ENCODE data around the gene ALDH1A3.
A peak's percentile ranks its signal among the peaks of the same experiment; 100 is the strongest.

Gene ALDH1A3

GRCh38 chr15:100902436-100903167, 23.0 kb downstream of the ALDH1A3 start:
- DNase-seq = peak; percentile 8

DNA sequence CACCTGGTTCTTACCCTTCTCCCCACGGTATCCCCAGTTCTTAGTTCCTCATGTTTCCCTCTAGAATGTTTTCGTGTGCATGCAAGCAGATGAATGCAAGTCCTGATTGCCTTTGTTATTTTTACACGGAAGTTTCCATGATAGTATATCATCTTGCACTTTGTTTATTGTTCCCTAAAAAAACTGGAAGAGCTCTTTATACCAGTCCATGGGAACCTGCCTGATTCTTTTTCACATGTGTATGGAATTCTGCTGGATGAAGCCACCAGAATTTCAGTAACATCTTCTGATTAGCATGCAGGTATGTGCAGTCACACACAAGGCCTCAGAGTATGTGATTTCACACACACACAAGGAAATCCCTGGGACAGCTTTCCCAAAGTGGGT, 23.5 kb downstream of the ALDH1A3 start:
- DNase-seq = no peak

GRCh38 chr15:100905850-100906249, 26.2 kb downstream of the ALDH1A3 start:
- no peak for DNase-seq

GRCh38 chr15:100908466-100908865, 28.8 kb downstream of the ALDH1A3 start:
- no peak for DNase-seq

DNA sequence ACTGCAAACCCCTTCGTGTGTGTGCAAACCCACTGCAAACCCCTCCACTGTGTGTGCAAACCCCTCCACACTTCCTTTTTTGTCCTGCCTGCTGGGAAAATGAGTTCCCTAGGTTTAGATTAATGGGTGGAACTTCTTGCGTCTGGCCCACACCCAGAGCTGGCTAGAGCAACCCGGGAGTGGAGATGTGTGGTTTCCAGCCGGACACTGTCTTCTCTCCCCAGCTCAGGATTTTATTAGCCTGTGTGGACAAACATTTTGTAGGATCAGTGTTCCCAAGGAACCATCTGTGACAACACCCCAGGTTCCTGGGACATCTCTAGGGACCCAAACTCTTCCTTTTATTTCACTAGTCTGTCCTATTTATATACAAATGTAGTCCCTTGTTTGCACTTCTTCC, 29.9 kb downstream of the ALDH1A3 start:
- no peak for DNase-seq

GRCh38 chr15:100909989-100910955, 30.6 kb downstream of the ALDH1A3 start:
- no peak for DNase-seq

DNA sequence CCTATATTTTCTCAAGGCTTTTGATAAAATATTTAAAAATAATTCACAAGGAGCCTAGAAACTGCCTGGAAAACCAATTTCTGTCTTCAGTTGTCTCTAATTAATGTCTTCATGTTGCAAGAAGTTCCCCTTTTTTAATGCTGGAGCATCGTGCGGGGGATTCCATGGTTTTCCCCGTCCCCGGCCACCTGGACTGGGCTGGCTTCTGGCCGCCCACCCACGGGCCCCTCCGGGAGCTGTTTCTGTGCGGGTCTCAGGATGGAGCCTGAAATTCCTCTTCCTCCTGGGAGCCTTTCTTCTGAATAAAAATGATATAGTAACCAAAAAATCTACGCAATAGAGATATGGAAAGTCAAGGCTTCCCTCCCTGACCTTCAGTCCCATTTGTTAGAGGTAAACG, 31.5 kb downstream of the ALDH1A3 start:
- no peak for DNase-seq

GRCh38 chr15:100913961-100914360, 34.3 kb downstream of the ALDH1A3 start:
- no peak for DNase-seq

- no peak for DNase-seq
Measured at GRCh38 chr15:100914876-100915275, 35.2 kb downstream of the ALDH1A3 start.

GRCh38 chr15:100918034-100918689, 38.5 kb downstream of the ALDH1A3 start:
- no peak for DNase-seq

DNA sequence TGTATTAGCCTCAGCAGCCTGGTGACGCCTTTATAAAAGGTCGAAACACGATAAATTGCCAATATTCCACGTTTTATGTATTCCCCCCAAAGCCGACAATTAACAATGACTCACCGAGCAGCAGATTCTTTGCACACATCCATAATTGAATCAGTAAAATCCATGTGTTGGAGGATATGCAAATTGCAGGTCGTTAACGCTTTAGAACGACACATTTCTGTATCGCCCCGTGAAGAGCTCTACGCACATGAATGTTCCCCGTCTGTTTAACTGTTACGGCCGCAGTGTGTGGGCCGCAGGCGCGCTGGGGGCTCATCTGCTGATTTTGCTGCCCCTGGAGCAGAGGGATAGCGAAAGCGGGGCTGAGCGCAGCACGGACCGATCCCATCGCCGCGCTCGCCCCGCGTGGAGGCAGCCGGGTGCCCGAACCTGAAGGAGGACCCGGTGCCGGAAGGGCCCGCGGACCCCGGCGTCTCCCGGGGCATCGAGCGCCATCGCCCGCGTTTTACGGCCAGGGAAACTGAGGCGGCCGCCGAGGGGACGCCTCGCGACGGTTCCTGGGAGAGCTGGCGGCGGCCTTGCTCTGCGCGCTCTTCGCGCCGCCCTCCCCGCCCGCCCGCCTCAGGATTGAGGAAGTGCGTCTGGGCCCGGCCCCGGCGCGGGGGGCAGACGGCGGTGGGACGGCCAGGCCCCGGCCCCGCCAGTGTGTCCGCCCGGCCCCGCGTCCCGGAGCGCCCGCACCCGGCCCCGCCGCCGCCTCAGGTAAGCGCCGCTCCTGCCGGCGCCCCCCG, 39.3 kb downstream of the ALDH1A3 start, which contains the start of gene LRRK1:
TSS of gene LRRK1 (plus strand) at position 668 of the 791 bp plus-strand sequence. CDS start 5,276 bp downstream, outside the sequence.
- no peak for DNase-seq

GRCh38 chr15:100919481-100920405, 40.1 kb downstream of the ALDH1A3 start:
- no peak for DNase-seq

GRCh38 chr15:100920516-100921135, 41.0 kb downstream of the ALDH1A3 start:
- no peak for DNase-seq

DNA sequence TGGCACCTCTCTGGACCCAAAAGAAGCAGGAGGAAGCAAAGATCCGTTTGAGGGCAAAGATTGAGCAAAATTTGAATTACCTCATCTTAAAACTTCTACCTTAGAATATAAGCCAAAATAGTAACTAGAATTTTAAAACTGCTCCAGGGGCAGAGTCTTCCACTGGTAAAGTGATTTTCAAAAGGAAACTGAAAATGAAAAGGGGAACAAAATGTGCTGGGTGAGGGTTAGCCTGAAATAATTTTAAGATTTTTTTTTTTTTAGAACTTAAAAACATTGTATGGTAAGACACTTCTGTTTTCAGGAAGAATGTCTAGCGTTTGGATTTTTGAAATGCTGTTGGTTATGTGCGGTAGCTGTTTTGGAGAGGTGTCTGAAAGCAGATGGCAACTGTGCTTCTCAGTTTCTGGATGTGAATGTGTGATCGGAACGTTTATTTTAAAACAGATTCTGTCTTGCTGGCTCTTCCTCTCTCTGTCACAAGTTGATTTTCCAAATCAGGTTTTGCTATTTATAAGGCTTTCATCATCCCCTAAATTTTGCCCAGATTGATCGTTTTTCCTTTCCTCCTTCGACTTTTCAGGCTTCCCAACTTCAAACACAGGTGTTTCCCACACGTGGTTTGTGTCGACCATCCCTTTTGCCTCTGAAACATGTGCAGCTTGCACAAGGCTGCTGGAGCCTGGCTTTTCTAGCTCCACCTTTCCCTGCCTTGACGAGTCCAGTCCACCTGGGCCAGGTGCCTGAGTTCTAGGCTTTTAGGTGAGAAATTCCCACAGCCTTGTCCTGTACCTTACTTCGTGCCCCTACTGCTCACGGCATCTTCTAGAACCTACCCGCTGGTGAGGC, 42.8 kb downstream of the ALDH1A3 start:
- no peak for DNase-seq

DNA sequence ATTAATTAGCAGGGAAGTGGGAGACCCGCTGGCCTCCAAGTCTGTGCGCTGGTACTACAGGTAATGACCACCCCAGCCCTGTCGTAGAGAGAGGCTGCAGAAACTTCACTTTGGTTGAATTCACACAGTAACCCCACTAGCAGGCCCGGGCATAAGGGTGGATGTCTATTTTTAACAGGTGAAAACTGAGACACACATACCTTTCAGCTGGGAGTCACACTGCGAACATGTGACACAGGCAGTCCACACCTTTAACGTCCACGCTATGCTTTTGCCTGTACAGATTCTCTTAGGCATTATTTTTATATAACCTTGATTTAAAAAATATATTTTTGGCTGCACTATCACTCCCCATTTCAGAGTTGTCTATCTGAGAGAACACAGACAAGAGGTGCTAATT, 43.4 kb downstream of the ALDH1A3 start:
- DNase-seq = no peak

DNA sequence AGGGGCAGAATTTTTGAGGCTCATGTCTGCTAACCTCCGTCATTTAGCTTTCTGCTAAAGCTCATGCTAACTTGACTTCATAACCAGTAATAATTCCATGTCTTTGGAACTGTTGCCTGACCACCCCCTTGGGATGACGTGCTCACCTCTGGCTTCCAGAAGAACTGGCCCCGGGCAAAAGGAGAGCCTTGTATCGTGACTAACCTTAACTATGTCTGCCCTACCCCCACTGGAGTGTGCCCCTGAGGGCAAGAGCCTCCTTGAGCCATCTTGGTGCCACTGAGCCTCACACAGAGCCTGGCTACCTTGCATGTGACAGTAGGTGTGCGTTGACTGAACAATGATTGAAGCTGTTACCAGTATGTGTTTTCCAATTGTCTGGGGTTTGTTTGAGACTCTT, 44.3 kb downstream of the ALDH1A3 start:
- DNase-seq = no peak

- no peak for DNase-seq
Measured at GRCh38 chr15:100924436-100924835, 44.8 kb downstream of the ALDH1A3 start.

GRCh38 chr15:100925480-100925879, 45.8 kb downstream of the ALDH1A3 start:
- DNase-seq = no peak

GRCh38 chr15:100926258-100926657, 46.6 kb downstream of the ALDH1A3 start:
- no peak for DNase-seq

Measured in NCI-H446 treated with DMSO at 0.1 percent for 48 hours (cell line).